22Rv1 (cell line): ENCODE data around the gene PPIF.

ENCODE experiments used
- CTCF ChIP-seq: fragments of 450-650 bp; IDR thresholded peaks from 2 replicates; pipeline ENCODE4 v1.5.1; 2017; ENCODE audit warnings: mild to moderate bottlenecking
- ZFX ChIP-seq: fragments of 450-650 bp; IDR thresholded peaks from 2 replicates; pipeline ENCODE4 v1.6.1; 2017; ENCODE audit warnings: antibody characterized with exemption, borderline replicate concordance

- TF ChIP-seq CTCF (no peak), ZFX (no peak)
Observed at GRCh38 chr10:79351332-79351731, 4.1 kb downstream of the PPIF start.
